Measurements from ENCODE around the gene HPN. TPM values are rescaled to one million over a fixed set of nuclear protein-coding genes. Genes with fewer than 3 reads are reported as not detected.

The HPN gene
- polyA plus RNA-seq, 3 donors, result 0.05 TPM; not detected in 2

- peaks cover 70% of the 10 kb centered on the region for H3K4me1 Mint-ChIP-seq
- H3K9me3 ChIP-seq (replicated peaks in 1 of 2; ENCODE audit: control insufficient read depth in 1 of 2, insufficient read depth in 1 of 2, low read length in 2 of 2), result peaks cover 0 to under 1% of the 10 kb centered on the region in 2 donors
- H3K4me3 Mint-ChIP-seq, result no peak overlapping the region
- peak overlapping the region; percentile 59 to 81 (median 60) for H3K4me3 ChIP-seq (replicated peaks in 1 of 3; ENCODE audit: low read depth in 2 of 3, low read length in 3 of 3)
- TF ChIP-seq CTCF (IDR thresholded peaks at IDR 0.05), result no peak
- H3K79me2 ChIP-seq (ENCODE audit: insufficient read depth, low read length), result peaks cover 56% of the 10 kb centered on the region
- peaks cover 0 to 5% (median 0%) of the 10 kb centered on the region in 7 donors for H3K9me3 Mint-ChIP-seq
- no peaks in the 10 kb centered on the region for H3K27me3 ChIP-seq (ENCODE audit: control insufficient read depth in 2 of 2, insufficient read depth in 2 of 2, low read length in 2 of 2)
- peaks cover under 1 to 6% of the 10 kb centered on the region in 2 donors for H3K36me3 ChIP-seq (replicated peaks in 1 of 2; ENCODE audit: control insufficient read depth in 1 of 2, insufficient read depth in 2 of 2, low read length in 2 of 2)
- DNase-seq, result no peak
- H3K9ac ChIP-seq (ENCODE audit: insufficient read depth, low read length, poor library complexity, severe bottlenecking), result peak overlapping the region; percentile 77
- H2AFZ ChIP-seq (ENCODE audit: insufficient read depth, low read depth, low read length, poor library complexity, severe bottlenecking), result peak overlapping the region; percentile 66
- WGBS (ENCODE audit: insufficient coverage), result 0% methylated on average over 36 of the region's 37 CpGs
- H3K4me2 ChIP-seq (replicated peaks; ENCODE audit: extremely low read depth, low read length, poor library complexity, severe bottlenecking), result peak overlapping the region; percentile 97
- peaks cover 23% of the 10 kb centered on the region for H4K20me1 ChIP-seq (ENCODE audit: insufficient read depth, low read length)
- H3K27me3 Mint-ChIP-seq (ENCODE audit: low read depth in 3 of 3), result peaks cover 0 to 7% (median 1%) of the 10 kb centered on the region in 3 donors
- H3K27ac Mint-ChIP-seq, result peak overlapping the region in 1 of 7 donors; percentile 92
- intact Hi-C loops (cut with micrococcal nuclease), result no loop called here
- peaks cover 74 to 75% of the 10 kb centered on the region in 2 donors for H3K4me1 ChIP-seq (ENCODE audit: control insufficient read depth in 1 of 2, insufficient read depth in 2 of 2, low read length in 2 of 2)
- H3K36me3 Mint-ChIP-seq, result peaks cover 8 to 20% of the 10 kb centered on the region in 2 donors
- peak overlapping the region in 1 of 2 donors; percentile 93 for H3K27ac ChIP-seq (ENCODE audit: low read depth in 1 of 2, low read length in 2 of 2)
Measured at GRCh38 chr19:35000338-35000646, 41.2 kb upstream of the HPN start.

- Histone ChIP-seq H3K9me3 (replicated peaks in 1 of 2; ENCODE audit: control insufficient read depth in 1 of 2, insufficient read depth in 1 of 2, low read length in 2 of 2) (no peaks in the 10 kb centered on the region), H3K4me1 (ENCODE audit: control insufficient read depth in 1 of 2, insufficient read depth in 2 of 2, low read length in 2 of 2) (peaks cover 74% of the 10 kb centered on the region in 2 donors), H3K27ac (ENCODE audit: low read depth in 1 of 2, low read length in 2 of 2) (peak overlapping the region; percentile 62 to 93), H3K4me3 (replicated peaks in 1 of 3; ENCODE audit: low read depth in 2 of 3, low read length in 3 of 3) (peak overlapping the region; percentile 59 to 81 (median 60)), H3K79me2 (ENCODE audit: insufficient read depth, low read length) (peaks cover 62% of the 10 kb centered on the region), H3K36me3 (replicated peaks in 1 of 2; ENCODE audit: control insufficient read depth in 1 of 2, insufficient read depth in 2 of 2, low read length in 2 of 2) (peaks cover 6 to 12% of the 10 kb centered on the region in 2 donors), H3K9ac (ENCODE audit: insufficient read depth, low read length, poor library complexity, severe bottlenecking) (peak overlapping the region; percentile 77), H4K20me1 (ENCODE audit: insufficient read depth, low read length) (peaks cover 29% of the 10 kb centered on the region), H3K27me3 (ENCODE audit: control insufficient read depth in 2 of 2, insufficient read depth in 2 of 2, low read length in 2 of 2) (no peaks in the 10 kb centered on the region), H2AFZ (ENCODE audit: insufficient read depth, low read depth, low read length, poor library complexity, severe bottlenecking) (peak overlapping the region; percentile 66), H3K4me2 (replicated peaks; ENCODE audit: extremely low read depth, low read length, poor library complexity, severe bottlenecking) (peak overlapping the region; percentile 97)
- Mint-ChIP-seq H3K27me3 (ENCODE audit: low read depth in 3 of 3) (peaks cover 0 to 7% (median 0%) of the 10 kb centered on the region in 3 donors), H3K4me3 (peak overlapping the region; percentile 93 to 98), H3K36me3 (peaks cover 14 to 26% of the 10 kb centered on the region in 2 donors), H3K27ac (peak overlapping the region; percentile 89 to 98 (median 96)), H3K9me3 (peaks cover 0 to 1% (median 0%) of the 10 kb centered on the region in 7 donors), H3K4me1 (peaks cover 69% of the 10 kb centered on the region)
- no peak for TF ChIP-seq CTCF (IDR thresholded peaks at IDR 0.05)
- 0% methylated on average over 24 of the region's 46 CpGs for WGBS (ENCODE audit: insufficient coverage)
- peak in 2 of 3 donors; percentile 18 to 38 for DNase-seq
- intact Hi-C loops (cut with micrococcal nuclease), result no loop called here
Measured at GRCh38 chr19:35000647-35001501, 40.6 kb upstream of the HPN start.
